T-cell (primary cell): ENCODE data around the gene LRRC3C. TPM values are rescaled to one million over a fixed set of nuclear protein-coding genes. Genes with fewer than 3 reads are reported as not detected.

ENCODE experiments used
- ATAC-seq, 4 experiments: fragments of 200-7000 bp in 3 of 4; fragments of 150-1000 bp in 1 of 4; cut with Tn5 transposase; replicated peaks in 1 of 4; 1 replicate in 3 of 4; 2 replicates in 1 of 4; pipeline ENCODE4 v1.10.0; 2021; ENCODE audit warnings: moderate library complexity in 3 of 4, mild to moderate bottlenecking in 2 of 4, moderate number of reproducible peaks in 1 of 4
- CTCF ChIA-PET, 2 donors: fragments of 300-600 bp; sonication (Branson Sonifier 250); formaldehyde crosslinking; loops; one replicate each; lab custom pipeline; 2022; ENCODE audit warnings: antibody characterized with exemption in 2 of 2; lab: Charles Lee
- POLR2A ChIA-PET, 2 donors: fragments of 300-600 bp; sonication (Branson Sonifier 250); formaldehyde crosslinking; loops; one replicate each; lab custom pipeline; 2022; ENCODE audit warnings: antibody characterized with exemption in 2 of 2; lab: Charles Lee
- DNase-seq, 35 experiments: peaks; one replicate each; pipeline versions ENCODE4 v3.0.0 to v3.0.0-alpha.2; 2013 to 2023
- H3K27ac ChIP-seq: one replicate; pipeline ENCODE4 v1.5.1; 2013; ENCODE audit warnings: low read length
- H3K27me3 ChIP-seq, 2 experiments: replicated peaks in 1 of 2; 1 replicate in 1 of 2; 2 replicates in 1 of 2; pipeline versions ENCODE4 v1.6.1 to v1.7.0; 2013; ENCODE audit warnings: low read length in 1 of 2, mixed read lengths in 1 of 2; ENCODE audit not compliant: control insufficient read depth in 2 of 2, insufficient read depth in 2 of 2; ENCODE audit errors: extremely low read depth in 1 of 2
- H3K36me3 ChIP-seq, 2 donors: 1 replicate in 1 of 2; 2 replicates in 1 of 2; pipeline versions ENCODE4 v1.6.1 to v1.7.0; 2013; ENCODE audit warnings: low read length in 1 of 2; ENCODE audit not compliant: control insufficient read depth in 2 of 2, insufficient read depth in 1 of 2; ENCODE audit errors: extremely low read depth in 1 of 2
- H3K4me1 ChIP-seq, 2 experiments: 1 replicate in 1 of 2; 2 replicates in 1 of 2; pipeline versions ENCODE4 v1.6.1 to v1.7.0; 2013; ENCODE audit warnings: low read length in 2 of 2, mixed read lengths in 1 of 2; ENCODE audit not compliant: insufficient read depth in 2 of 2, control insufficient read depth in 1 of 2; ENCODE audit errors: extremely low read depth in 1 of 2
- H3K4me3 ChIP-seq, 2 donors: 1 replicate in 1 of 2; 2 replicates in 1 of 2; pipeline versions ENCODE4 v1.5.1 to v1.7.0; 2013; ENCODE audit warnings: mild to moderate bottlenecking in 2 of 2, low read length in 1 of 2, moderate library complexity in 1 of 2; ENCODE audit not compliant: control insufficient read depth in 1 of 2; ENCODE audit errors: extremely low read depth in 1 of 2
- H3K9me3 ChIP-seq: 2 replicates; pipeline ENCODE4 v1.7.0; 2013
- H3K27ac Mint-ChIP-seq, 2 donors: one replicate each; pipeline ENCODE4 v1.8.0; 2020 to 2021; ENCODE audit warnings: mild to moderate bottlenecking in 2 of 2, mixed read lengths in 2 of 2
- H3K27me3 Mint-ChIP-seq, 2 donors: one replicate each; pipeline ENCODE4 v1.8.0; 2021 to 2022; ENCODE audit warnings: mixed read lengths in 2 of 2
- H3K36me3 Mint-ChIP-seq: one replicate; pipeline ENCODE4 v1.8.0; 2021; ENCODE audit warnings: mixed read lengths
- H3K4me1 Mint-ChIP-seq, 3 donors: one replicate each; pipeline ENCODE4 v1.8.0; 2020 to 2022; ENCODE audit warnings: mixed read lengths in 3 of 3, mild to moderate bottlenecking in 1 of 3
- H3K4me3 Mint-ChIP-seq, 3 donors: one replicate each; pipeline ENCODE4 v1.8.0; 2020 to 2022; ENCODE audit warnings: mild to moderate bottlenecking in 3 of 3, mixed read lengths in 3 of 3, moderate library complexity in 3 of 3
- H3K9me3 Mint-ChIP-seq, 3 donors: one replicate each; pipeline ENCODE4 v1.8.0; 2020 to 2022; ENCODE audit warnings: mixed read lengths in 3 of 3
- WGBS: methylation state at CpG from one replicate; pipeline ENCODE4 v1.1.5; 2013; ENCODE audit warnings: missing lambda C conversion rate; ENCODE audit not compliant: insufficient coverage; 5-methylcytosine and 5-hydroxymethylcytosine counted together
- total RNA-seq, 35 experiments: library from RNA in 6 of 35; stranded (reverse) in 6 of 35; fragments of 120-200 nt in 1 of 35; gene quantifications; one replicate each; pipeline versions ENCODE4 v1.2.1 to v1.2.4 and lab custom pipeline; 2013 to 2026

The LRRC3C gene
- total RNA-seq, 5 donors from 2014 or later (not counting 1 experiment from before 2014, with no cell fraction given), result not detected

DNA sequence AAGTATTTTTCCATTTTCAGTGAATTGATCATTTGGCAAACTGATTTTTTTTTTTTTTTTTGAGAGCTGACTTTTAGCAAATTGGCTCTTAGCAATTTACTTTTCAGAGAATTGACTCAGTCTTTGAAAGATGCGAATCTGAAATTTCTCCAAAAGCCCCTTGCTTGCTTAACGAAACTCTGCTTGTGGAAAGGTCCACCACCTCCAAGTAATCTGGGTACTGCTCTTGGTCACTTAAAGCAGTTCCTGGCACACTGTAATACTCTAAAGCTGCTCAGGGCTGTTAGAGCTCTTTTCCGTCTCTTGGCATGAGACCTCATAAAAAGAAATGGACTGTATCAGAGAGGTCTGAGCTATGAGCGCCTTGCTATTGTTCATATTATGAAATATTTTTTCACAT lies 12.0 kb upstream of the LRRC3C start:
- Histone ChIP-seq H3K4me3 (no peak overlapping the region), H3K27ac (no peak overlapping the region), H3K9me3 (no peaks in the 10 kb centered on the region), H3K4me1 (peaks cover 5 to 21% of the 10 kb centered on the region in 2 experiments), H3K36me3 (peaks cover 26 to 27% of the 10 kb centered on the region in 2 donors), H3K27me3 (no peaks in the 10 kb centered on the region)
- WGBS, result 60% methylated on average over 1 of the region's 4 CpGs
- peaks cover 50% of the 10 kb centered on the region for H3K36me3 Mint-ChIP-seq
- ChIA-PET POLR2A (interaction anchor here (0.6 to 1.2 kb wide), 6 partner anchors 20 to 524 kb away, joined by 3 to 9 read pairs (median 6); no protein-coding TSS in a partner anchor), CTCF (interaction anchor here (0.6 kb wide), 2 partner anchors 38 to 114 kb away, joined by 3 to 4 read pairs; no protein-coding TSS in a partner anchor)
- no peak overlapping the region for H3K27ac Mint-ChIP-seq
- no peaks in the 10 kb centered on the region for H3K27me3 Mint-ChIP-seq
- peaks cover 24 to 36% (median 31%) of the 10 kb centered on the region in 3 donors for H3K4me1 Mint-ChIP-seq
- DNase-seq (no peak), ATAC-seq (no peak)
- H3K4me3 Mint-ChIP-seq, result no peak overlapping the region
- H3K9me3 Mint-ChIP-seq, result no peaks in the 10 kb centered on the region

- 100% methylated on average over 1 of the region's 7 CpGs for WGBS
- ATAC-seq, result no peak
These were observed 10.6 kb upstream of the LRRC3C start for GRCh38 chr17:39916918-39917317.

GRCh38 chr17:39919087-39919683 lies 8.3 kb upstream of the LRRC3C start:
- 97% methylated on average over 9 of the region's 9 CpGs for WGBS
- Histone ChIP-seq H3K27me3 (no peaks in the 10 kb centered on the region), H3K27ac (no peak overlapping the region), H3K9me3 (no peaks in the 10 kb centered on the region), H3K4me1 (peaks cover 29 to 57% of the 10 kb centered on the region in 2 experiments), H3K4me3 (no peak overlapping the region), H3K36me3 (peaks cover 20 to 49% of the 10 kb centered on the region in 2 donors)
- Mint-ChIP-seq H3K4me3 (peak overlapping the region in 1 of 3 donors; percentile 74), H3K27ac (peak overlapping the region in 1 of 2 donors; percentile 19), H3K36me3 (peaks cover 47% of the 10 kb centered on the region), H3K27me3 (no peaks in the 10 kb centered on the region), H3K4me1 (peaks cover 58 to 70% (median 65%) of the 10 kb centered on the region in 3 donors), H3K9me3 (no peaks in the 10 kb centered on the region)
- DNase-seq (no peak), ATAC-seq (no peak)
- ChIA-PET CTCF (no interaction called here), POLR2A (interaction anchor here (0.6 kb wide), 2 partner anchors 24 to 34 kb away, joined by 3 to 5 read pairs; no protein-coding TSS in a partner anchor)

More at GRCh38 chr17:39916918-39917317, 10.6 kb upstream of the LRRC3C start:
- no peaks in the 10 kb centered on the region for H3K27me3 Mint-ChIP-seq
- Histone ChIP-seq H3K9me3 (no peaks in the 10 kb centered on the region), H3K4me1 (peaks cover 17 to 35% of the 10 kb centered on the region in 2 experiments), H3K27ac (no peak overlapping the region), H3K36me3 (peaks cover 18 to 34% of the 10 kb centered on the region in 2 donors), H3K4me3 (no peak overlapping the region), H3K27me3 (no peaks in the 10 kb centered on the region)
- H3K36me3 Mint-ChIP-seq, result peaks cover 45% of the 10 kb centered on the region
- ChIA-PET CTCF (no interaction called here), POLR2A (no interaction called here)
- no peaks in the 10 kb centered on the region for H3K9me3 Mint-ChIP-seq
- DNase-seq, result no peak
- H3K4me3 Mint-ChIP-seq, result no peak overlapping the region
- H3K4me1 Mint-ChIP-seq, result peaks cover 37 to 49% (median 45%) of the 10 kb centered on the region in 3 donors
- no peak overlapping the region for H3K27ac Mint-ChIP-seq

- ATAC-seq, result peak; percentile 41 to 88 (median 46)
- peaks cover 20 to 50% of the 10 kb centered on the region in 2 donors for H3K36me3 ChIP-seq
- Mint-ChIP-seq H3K27ac (peak overlapping the region; percentile 87 to 89), H3K9me3 (no peaks in the 10 kb centered on the region), H3K36me3 (peaks cover 46% of the 10 kb centered on the region), H3K4me1 (peaks cover 71 to 83% (median 79%) of the 10 kb centered on the region in 3 donors), H3K27me3 (no peaks in the 10 kb centered on the region), H3K4me3 (peak overlapping the region in 1 of 3 donors; percentile 90)
- 46% methylated on average over 8 of the region's 19 CpGs for WGBS
- no peaks in the 10 kb centered on the region for H3K27me3 ChIP-seq
- CTCF ChIA-PET, result no interaction called here
- peak overlapping the region; percentile 55 for H3K27ac ChIP-seq
- POLR2A ChIA-PET, result no interaction called here
- peaks cover 40 to 71% of the 10 kb centered on the region in 2 experiments for H3K4me1 ChIP-seq
- H3K9me3 ChIP-seq, result no peaks in the 10 kb centered on the region
- DNase-seq, result peak in 29 of 35 experiments; percentile 14 to 60 (median 34)
- H3K4me3 ChIP-seq, result no peak overlapping the region
These were observed 7.0 kb upstream of the LRRC3C start for GRCh38 chr17:39920218-39921210.

- no peaks in the 10 kb centered on the region for H3K9me3 ChIP-seq
- ATAC-seq (peak; percentile 13 to 22 (median 18)), DNase-seq (no peak)
- H3K4me3 ChIP-seq, result no peak overlapping the region
- ChIA-PET CTCF (interaction anchor here in 1 of 2 donors (0.7 kb wide), 1 partner anchor 19 kb away, joined by 3 read pairs; no protein-coding TSS in a partner anchor), POLR2A (no interaction called here)
- H3K4me1 ChIP-seq, result peaks cover 45 to 79% of the 10 kb centered on the region in 2 experiments
- H3K36me3 Mint-ChIP-seq, result peaks cover 43% of the 10 kb centered on the region
- 13% methylated on average over 3 of the region's 5 CpGs for WGBS
- H3K27ac Mint-ChIP-seq, result peak overlapping the region; percentile 87 to 89
- peak overlapping the region in 2 of 3 donors; percentile 37 to 90 for H3K4me3 Mint-ChIP-seq
- no peaks in the 10 kb centered on the region for H3K27me3 Mint-ChIP-seq
- peak overlapping the region; percentile 55 for H3K27ac ChIP-seq
- no peaks in the 10 kb centered on the region for H3K9me3 Mint-ChIP-seq
- H3K36me3 ChIP-seq, result peaks cover 17 to 50% of the 10 kb centered on the region in 2 donors
- no peaks in the 10 kb centered on the region for H3K27me3 ChIP-seq
- peaks cover 80 to 89% (median 87%) of the 10 kb centered on the region in 3 donors for H3K4me1 Mint-ChIP-seq
These were observed 6.2 kb upstream of the LRRC3C start for GRCh38 chr17:39921323-39921722.

GRCh38 chr17:39922006-39922405 lies 5.5 kb upstream of the LRRC3C start:
- 100% methylated on average over 3 of the region's 6 CpGs for WGBS
- Mint-ChIP-seq H3K27ac (peak overlapping the region; percentile 87 to 89), H3K4me1 (peaks cover 81 to 88% (median 83%) of the 10 kb centered on the region in 3 donors), H3K4me3 (peak overlapping the region in 1 of 3 donors; percentile 90), H3K9me3 (no peaks in the 10 kb centered on the region), H3K27me3 (no peaks in the 10 kb centered on the region), H3K36me3 (peaks cover 40% of the 10 kb centered on the region)
- H3K27me3 ChIP-seq, result no peaks in the 10 kb centered on the region
- H3K9me3 ChIP-seq, result no peaks in the 10 kb centered on the region
- peaks cover 45 to 84% of the 10 kb centered on the region in 2 experiments for H3K4me1 ChIP-seq
- DNase-seq (no peak), ATAC-seq (no peak)
- CTCF ChIA-PET, result interaction anchor here (0.5 to 1.3 kb wide), 3 partner anchors 9 to 264 kb away, joined by 3 to 7 read pairs (median 6); no protein-coding TSS in a partner anchor
- POLR2A ChIA-PET, result no interaction called here
- peaks cover 11 to 45% of the 10 kb centered on the region in 2 donors for H3K36me3 ChIP-seq
- peak overlapping the region in 1 of 2 donors; percentile 39 for H3K4me3 ChIP-seq
- peak overlapping the region; percentile 55 for H3K27ac ChIP-seq
